Panc1 (cell line): ENCODE results near the gene ERC2. TPM values are rescaled to one million over a fixed set of nuclear protein-coding genes. Genes with fewer than 3 reads are reported as not detected.

ENCODE experiments used
- ATAC-seq: fragments of 200-7000 bp; cut with Tn5 transposase; 2 replicates; pipeline ENCODE4 v1.9.1; 2020; ENCODE audit warnings: mild to moderate bottlenecking, moderate library complexity
- BruUV-seq: library from RNA; stranded (reverse); fragments of 400-500 nt; replicated peaks from 2 replicates; lab custom pipeline; 2021; lab: Mats Ljungman, UMichigan
- CTCF ChIA-PET: fragments of 300-600 bp; sonication (Branson Sonifier 250); formaldehyde crosslinking; loops from one replicate; lab custom pipeline; 2022; ENCODE audit warnings: antibody characterized with exemption; lab: Charles Lee
- POLR2A ChIA-PET: fragments of 300-600 bp; sonication (Branson Sonifier 250); formaldehyde crosslinking; loops from one replicate; lab custom pipeline; 2022; ENCODE audit warnings: antibody characterized with exemption; lab: Charles Lee
- DNase-seq: peaks from one replicate; pipeline ENCODE4 v3.0.0-alpha.2; 2010; ENCODE audit warnings: low read depth, low spot score
- H3K27ac ChIP-seq: 2 replicates; pipeline ENCODE4 v1.5.1; 2011; ENCODE audit warnings: mild to moderate bottlenecking, low read length, inconsistent platforms
- H3K27me3 ChIP-seq: fragments of 200-500 bp; sonication (Bioruptor generic); 2 replicates; pipeline ENCODE4 v1.6.0; 2014; ENCODE audit warnings: low read length, inconsistent platforms; ENCODE audit not compliant: control insufficient read depth, insufficient read depth
- H3K36me3 ChIP-seq: fragments of 200-500 bp; sonication (Bioruptor generic); 2 replicates; pipeline ENCODE4 v1.5.1; 2014; ENCODE audit warnings: inconsistent platforms, mild to moderate bottlenecking, low read length, moderate library complexity; ENCODE audit not compliant: control insufficient read depth, insufficient read depth
- H3K4me1 ChIP-seq: 2 replicates; pipeline ENCODE4 v1.5.1; 2011; ENCODE audit warnings: inconsistent platforms, mild to moderate bottlenecking, low read length, moderate library complexity; ENCODE audit not compliant: control insufficient read depth, insufficient read depth
- H3K4me3 ChIP-seq, 2 experiments: 2 replicates each; pipeline ENCODE4 v1.5.1; 2011 to 2012; ENCODE audit warnings: low read depth in 2 of 2, low read length in 2 of 2, mild to moderate bottlenecking in 2 of 2, inconsistent platforms in 1 of 2, moderate library complexity in 1 of 2
- H3K9me3 ChIP-seq: fragments of 200-500 bp; sonication (Bioruptor generic); 2 replicates; pipeline ENCODE4 v1.5.1; 2014; ENCODE audit warnings: low read depth, mild to moderate bottlenecking, inconsistent platforms, low read length, moderate library complexity; ENCODE audit not compliant: control insufficient read depth, insufficient read depth
- CTCF ChIP-seq: fragments of 450-650 bp; IDR thresholded peaks from 2 replicates; pipeline ENCODE4 v1.5.1; 2017; ENCODE audit warnings: mild to moderate bottlenecking
- POLR2AphosphoS5 ChIP-seq: IDR thresholded peaks from 2 replicates; pipeline ENCODE4 v1.6.1; 2012; ENCODE audit warnings: mild to moderate bottlenecking, low read depth, low read length, moderate library complexity
- SIN3A ChIP-seq: IDR thresholded peaks from 2 replicates; pipeline ENCODE4 v1.6.1; 2012; ENCODE audit warnings: low read depth, mild to moderate bottlenecking, low read length, moderate library complexity, borderline replicate concordance; ENCODE audit not compliant: insufficient read depth
- TCF7L2 ChIP-seq: IDR thresholded peaks from 2 replicates; pipeline ENCODE4 v1.6.1; 2011; ENCODE audit warnings: mild to moderate bottlenecking, low read depth, low read length, inconsistent platforms
- in situ Hi-C: cut with HindIII; loops from 2 replicates; pipeline ENCODE4 v1.10.0; 2016; ENCODE audit warnings: low sequenced_read_pairs, low pct_unique_long_range_greater_than_20kb
- intact Hi-C: fragments of 100-400 bp; cut with micrococcal nuclease; formaldehyde crosslinking; loops from one replicate; pipeline ENCODE4 v1.10.0; 2022; ENCODE audit not compliant: unreplicated experiment
- total RNA-seq: library from RNA; stranded (reverse); gene quantifications from one replicate; pipeline ENCODE4 v1.2.1, GENCODE V29; 2021; ENCODE audit not compliant: unreplicated experiment
- TF ChIP-seq, protein P1 (sequence below), 2 experiments: IDR thresholded peaks; 2 replicates each; pipeline ENCODE4 v1.6.1; 2011 to 2012; ENCODE audit warnings: low read depth in 2 of 2, control low read depth in 1 of 2, low read length in 1 of 2, mild to moderate bottlenecking in 1 of 2, moderate library complexity in 1 of 2; ENCODE audit not compliant: insufficient read depth in 1 of 2

Gene ERC2
- total RNA-seq, 1 experiment from 2014 or later = 0.33 TPM

GRCh38 chr3:55795746-55796145, 672.5 kb downstream of the ERC2 start:
- CTCF ChIA-PET = no interaction called here
- H3K27ac ChIP-seq = no peak overlapping the region
- H3K27me3 ChIP-seq = no peaks in the 10 kb centered on the region
- H3K4me3 ChIP-seq = no peak overlapping the region
- no peak for TF ChIP-seq TCF7L2
- H3K4me1 ChIP-seq = no peaks in the 10 kb centered on the region
- DNase-seq (no peak), ATAC-seq (no peak)
- POLR2A ChIA-PET = no interaction called here
- intact Hi-C loops = no loop called here
- H3K36me3 ChIP-seq = no peaks in the 10 kb centered on the region
- H3K9me3 ChIP-seq = no peaks in the 10 kb centered on the region
- BruUV-seq = no TSS peak
- in situ Hi-C loops = no loop called here

- no peak for ATAC-seq
- Histone ChIP-seq H3K27ac (no peak overlapping the region), H3K9me3 (no peaks in the 10 kb centered on the region), H3K27me3 (no peaks in the 10 kb centered on the region), H3K4me3 (no peak overlapping the region), H3K4me1 (no peaks in the 10 kb centered on the region), H3K36me3 (no peaks in the 10 kb centered on the region)
- no peak for TF ChIP-seq TCF7L2
- no peak for TF ChIP-seq CTCF
- TF ChIP-seq POLR2AphosphoS5 = no peak
- TF ChIP-seq, protein P1, sequence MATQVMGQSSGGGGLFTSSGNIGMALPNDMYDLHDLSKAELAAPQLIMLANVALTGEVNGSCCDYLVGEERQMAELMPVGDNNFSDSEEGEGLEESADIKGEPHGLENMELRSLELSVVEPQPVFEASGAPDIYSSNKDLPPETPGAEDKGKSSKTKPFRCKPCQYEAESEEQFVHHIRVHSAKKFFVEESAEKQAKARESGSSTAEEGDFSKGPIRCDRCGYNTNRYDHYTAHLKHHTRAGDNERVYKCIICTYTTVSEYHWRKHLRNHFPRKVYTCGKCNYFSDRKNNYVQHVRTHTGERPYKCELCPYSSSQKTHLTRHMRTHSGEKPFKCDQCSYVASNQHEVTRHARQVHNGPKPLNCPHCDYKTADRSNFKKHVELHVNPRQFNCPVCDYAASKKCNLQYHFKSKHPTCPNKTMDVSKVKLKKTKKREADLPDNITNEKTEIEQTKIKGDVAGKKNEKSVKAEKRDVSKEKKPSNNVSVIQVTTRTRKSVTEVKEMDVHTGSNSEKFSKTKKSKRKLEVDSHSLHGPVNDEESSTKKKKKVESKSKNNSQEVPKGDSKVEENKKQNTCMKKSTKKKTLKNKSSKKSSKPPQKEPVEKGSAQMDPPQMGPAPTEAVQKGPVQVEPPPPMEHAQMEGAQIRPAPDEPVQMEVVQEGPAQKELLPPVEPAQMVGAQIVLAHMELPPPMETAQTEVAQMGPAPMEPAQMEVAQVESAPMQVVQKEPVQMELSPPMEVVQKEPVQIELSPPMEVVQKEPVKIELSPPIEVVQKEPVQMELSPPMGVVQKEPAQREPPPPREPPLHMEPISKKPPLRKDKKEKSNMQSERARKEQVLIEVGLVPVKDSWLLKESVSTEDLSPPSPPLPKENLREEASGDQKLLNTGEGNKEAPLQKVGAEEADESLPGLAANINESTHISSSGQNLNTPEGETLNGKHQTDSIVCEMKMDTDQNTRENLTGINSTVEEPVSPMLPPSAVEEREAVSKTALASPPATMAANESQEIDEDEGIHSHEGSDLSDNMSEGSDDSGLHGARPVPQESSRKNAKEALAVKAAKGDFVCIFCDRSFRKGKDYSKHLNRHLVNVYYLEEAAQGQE (IDR thresholded peaks at IDR 0.05; ENCODE audit: insufficient read depth in 1 of 2, low read depth in 2 of 2, low read length in 1 of 2) = no peak
- TF ChIP-seq SIN3A = no peak
- CTCF ChIA-PET = no interaction called here
- no peak for DNase-seq
- in situ Hi-C loops = no loop called here
- no TSS peak for BruUV-seq
- intact Hi-C loops = no loop called here
- POLR2A ChIA-PET = no interaction called here
Measured at GRCh38 chr3:55795296-55795695, 673.0 kb downstream of the ERC2 start.

DNA sequence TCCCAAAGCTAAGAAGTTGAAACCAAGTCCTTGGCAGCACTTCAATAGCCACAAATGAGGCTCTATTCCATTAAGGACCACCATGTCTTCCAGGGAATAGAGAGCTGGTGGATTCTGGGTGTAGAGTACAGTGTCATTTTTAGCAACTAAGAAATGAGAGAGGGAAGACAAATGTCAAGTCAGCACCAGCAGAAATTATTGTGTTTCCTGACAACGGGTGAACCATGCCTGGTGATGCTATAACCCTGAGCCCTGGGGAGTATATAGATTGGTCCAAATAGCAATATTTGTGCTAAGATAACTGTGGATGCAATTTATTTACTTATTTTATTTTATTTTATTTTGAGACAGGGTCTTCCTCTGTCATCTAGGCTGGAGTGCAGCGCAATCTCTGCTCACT, 675.5 kb downstream of the ERC2 start:
- BruUV-seq = no TSS peak
- Histone ChIP-seq H3K4me3 (no peak overlapping the region), H3K36me3 (no peaks in the 10 kb centered on the region), H3K4me1 (no peaks in the 10 kb centered on the region), H3K9me3 (no peaks in the 10 kb centered on the region), H3K27ac (no peak overlapping the region), H3K27me3 (no peaks in the 10 kb centered on the region)
- ATAC-seq (no peak), DNase-seq (no peak)
- TF ChIP-seq POLR2AphosphoS5 (no peak), SIN3A (no peak), CTCF (no peak), TCF7L2 (no peak)
- TF ChIP-seq, protein P1 (IDR thresholded peaks at IDR 0.05; ENCODE audit: insufficient read depth in 1 of 2, low read depth in 2 of 2, low read length in 1 of 2) = no peak
- in situ Hi-C loops = no loop called here
- POLR2A ChIA-PET = no interaction called here
- CTCF ChIA-PET = no interaction called here
- intact Hi-C loops = no loop called here
